Transverse colon (tissue), 4 donors: Measurements from ENCODE around the gene ITGBL1. TPM values are rescaled to one million over a fixed set of nuclear protein-coding genes. Genes with fewer than 3 reads are reported as not detected.
A peak's percentile ranks its signal among the peaks of the same experiment; 100 is the strongest.

Experiments
- DNase-seq: peaks from one replicate; pipeline ENCODE4 v3.0.0-alpha.2; 2019
- H3K27ac ChIP-seq, 4 donors: fragments of 200-600 bp; sonication (generic); 2 replicates each; pipeline ENCODE4 v1.5.1; 2016 to 2018; ENCODE audit warnings: inconsistent platforms in 4 of 4
- H3K27me3 ChIP-seq: fragments of 200-600 bp; sonication (generic); 2 replicates; pipeline ENCODE4 v1.5.1; 2017; ENCODE audit warnings: inconsistent platforms
- H3K36me3 ChIP-seq, 4 donors: fragments of 200-600 bp; sonication (generic); 2 replicates each; pipeline ENCODE4 v1.5.1; 2017 to 2019; ENCODE audit warnings: inconsistent platforms in 4 of 4
- H3K4me1 ChIP-seq, 4 donors: fragments of 200-600 bp; sonication (generic); 2 replicates each; pipeline ENCODE4 v1.5.1; 2017 to 2020; ENCODE audit warnings: inconsistent platforms in 4 of 4
- H3K4me3 ChIP-seq, 4 donors: fragments of 200-600 bp; sonication (generic); 1 replicate in 1 of 4; 2 replicates in 3 of 4; pipeline versions ENCODE4 v1.5.1 to v1.6.1; 2017 to 2019; ENCODE audit warnings: inconsistent platforms in 4 of 4
- H3K9me3 ChIP-seq, 2 donors: fragments of 200-600 bp; sonication (generic); 2 replicates each; pipeline ENCODE4 v1.5.1; 2017 to 2019; ENCODE audit warnings: inconsistent platforms in 2 of 2
- EP300 ChIP-seq: sonication (generic); formaldehyde crosslinking; IDR thresholded peaks from one replicate; pipeline ENCODE4 v1.6.1; 2017; ENCODE audit warnings: antibody characterized with exemption, low read depth
- POLR2A ChIP-seq: fragments of 450-650 bp; IDR thresholded peaks from one replicate; pipeline ENCODE4 v1.6.1; 2016; ENCODE audit warnings: antibody characterized with exemption, mild to moderate bottlenecking, moderate library complexity
- POLR2AphosphoS5 ChIP-seq, 3 donors: sonication (generic); formaldehyde crosslinking; IDR thresholded peaks; one replicate each; pipeline ENCODE4 v1.6.1; 2016; ENCODE audit warnings: antibody characterized with exemption in 3 of 3
- WGBS, 2 donors: methylation state at CpG; one replicate each; pipeline ENCODE4 v1.1.5; 2018; ENCODE audit warnings: low coverage in 1 of 2; 5-methylcytosine and 5-hydroxymethylcytosine counted together
- in situ Hi-C, 4 donors: fragments of 200-750 bp; cut with MboI; loops; one replicate each; pipeline versions ENCODE4 v1.15.0 to v1.15.1; 2017; ENCODE audit warnings: low sequenced_read_pairs in 3 of 4, low pct_ligation_motif_present in 1 of 4, low pct_unique_long_range_greater_than_20kb in 1 of 4
- intact Hi-C: fragments of 100-400 bp; cut with DNase I; formaldehyde crosslinking; loops from one replicate; pipeline ENCODE4 v1.15.1; 2023; ENCODE audit warnings: low total_unique reads
- total RNA-seq, 4 donors: library from RNA; depleted of rRNA; stranded (reverse); fragments of >200 nt; gene quantifications; one replicate each; pipeline ENCODE4 v1.1.0, GENCODE V29; 2016
- TF ChIP-seq, protein P1 (sequence below), 5 experiments: fragments of 200-600 bp in 3 of 5; fragments of 450-650 bp in 2 of 5; sonication (generic) in 3 of 5; IDR thresholded peaks; 1 replicate in 2 of 5; 2 replicates in 3 of 5; pipeline ENCODE4 v1.5.1; 2016 to 2017; ENCODE audit warnings: antibody characterized with exemption in 5 of 5, inconsistent platforms in 3 of 5, mild to moderate bottlenecking in 2 of 5, moderate library complexity in 1 of 5

The ITGBL1 gene
- total RNA-seq, 4 donors from 2014 or later = 0.48 to 0.80 (median 0.68) TPM; not detected in 1

DNA sequence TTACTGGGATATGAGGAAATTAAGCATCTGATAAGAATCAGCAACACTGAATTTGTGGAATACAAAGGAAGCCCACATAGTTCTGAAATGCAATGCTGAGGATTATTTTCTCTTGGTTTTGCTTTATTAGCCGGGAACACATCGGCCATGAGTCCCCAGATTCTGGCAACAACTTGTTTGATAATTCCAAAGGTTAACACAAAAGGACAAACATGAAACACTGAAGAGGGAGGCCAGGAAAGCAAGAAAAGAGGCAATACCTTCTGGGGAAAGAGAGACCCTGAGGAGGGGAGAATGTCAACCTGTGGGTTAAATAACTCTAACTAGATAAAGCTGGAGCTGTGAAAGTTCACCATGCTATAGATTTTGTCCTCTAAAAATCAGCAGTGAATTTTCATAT is 285.9 kb downstream of the ITGBL1 start:
- no peak for DNase-seq
- intact Hi-C loops = no loop called here
- Histone ChIP-seq H3K36me3 (no peaks in the 10 kb centered on the region), H3K27me3 (no peaks in the 10 kb centered on the region), H3K4me3 (no peak overlapping the region), H3K27ac (no peak overlapping the region), H3K4me1 (peaks cover 0 to 3% (median 0%) of the 10 kb centered on the region in 4 donors), H3K9me3 (no peaks in the 10 kb centered on the region)
- in situ Hi-C loops = no loop called here
- TF ChIP-seq POLR2AphosphoS5 (IDR thresholded peaks at IDR 0.05) (no peak), EP300 (no peak), POLR2A (no peak)
- TF ChIP-seq, protein P1, sequence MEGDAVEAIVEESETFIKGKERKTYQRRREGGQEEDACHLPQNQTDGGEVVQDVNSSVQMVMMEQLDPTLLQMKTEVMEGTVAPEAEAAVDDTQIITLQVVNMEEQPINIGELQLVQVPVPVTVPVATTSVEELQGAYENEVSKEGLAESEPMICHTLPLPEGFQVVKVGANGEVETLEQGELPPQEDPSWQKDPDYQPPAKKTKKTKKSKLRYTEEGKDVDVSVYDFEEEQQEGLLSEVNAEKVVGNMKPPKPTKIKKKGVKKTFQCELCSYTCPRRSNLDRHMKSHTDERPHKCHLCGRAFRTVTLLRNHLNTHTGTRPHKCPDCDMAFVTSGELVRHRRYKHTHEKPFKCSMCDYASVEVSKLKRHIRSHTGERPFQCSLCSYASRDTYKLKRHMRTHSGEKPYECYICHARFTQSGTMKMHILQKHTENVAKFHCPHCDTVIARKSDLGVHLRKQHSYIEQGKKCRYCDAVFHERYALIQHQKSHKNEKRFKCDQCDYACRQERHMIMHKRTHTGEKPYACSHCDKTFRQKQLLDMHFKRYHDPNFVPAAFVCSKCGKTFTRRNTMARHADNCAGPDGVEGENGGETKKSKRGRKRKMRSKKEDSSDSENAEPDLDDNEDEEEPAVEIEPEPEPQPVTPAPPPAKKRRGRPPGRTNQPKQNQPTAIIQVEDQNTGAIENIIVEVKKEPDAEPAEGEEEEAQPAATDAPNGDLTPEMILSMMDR (IDR thresholded peaks at IDR 0.05) = no peak
- 80 to 82% methylated on average over 2 of the region's 2 CpGs for WGBS, 2 donors

GRCh38 chr13:101739382-101740178 is 287.1 kb downstream of the ITGBL1 start:
- Histone ChIP-seq H3K27me3 (no peaks in the 10 kb centered on the region), H3K27ac (peak overlapping the region in 2 of 4 donors; percentile 6 to 42), H3K4me1 (peaks cover 0 to 3% (median 0%) of the 10 kb centered on the region in 4 donors), H3K9me3 (no peaks in the 10 kb centered on the region), H3K36me3 (no peaks in the 10 kb centered on the region), H3K4me3 (no peak overlapping the region)
- TF ChIP-seq POLR2A (no peak), POLR2AphosphoS5 (IDR thresholded peaks at IDR 0.05) (no peak), EP300 (no peak)
- TF ChIP-seq, protein P1 (IDR thresholded peaks at IDR 0.05) = no peak
- intact Hi-C loops = no loop called here
- DNase-seq = no peak
- in situ Hi-C loops = no loop called here
- 54 to 55% methylated on average over 5 to 9 of the region's 9 CpGs for WGBS, 2 donors

GRCh38 chr13:101746513-101746912 is 294.0 kb downstream of the ITGBL1 start:
- Histone ChIP-seq H3K27me3 (no peaks in the 10 kb centered on the region), H3K4me1 (no peaks in the 10 kb centered on the region), H3K4me3 (no peak overlapping the region), H3K36me3 (no peaks in the 10 kb centered on the region), H3K27ac (no peak overlapping the region), H3K9me3 (no peaks in the 10 kb centered on the region)
- no peak for DNase-seq
- TF ChIP-seq, protein P1 (IDR thresholded peaks at IDR 0.05) = no peak
- TF ChIP-seq POLR2AphosphoS5 (IDR thresholded peaks at IDR 0.05) (no peak), EP300 (no peak), POLR2A (no peak)
- WGBS, 2 donors = 86 to 91% methylated on average over 2 of the region's 2 CpGs
- in situ Hi-C loops = no loop called here
- intact Hi-C loops = loop anchor here (1.0 kb wide), 1 partner anchor 40 kb away; no protein-coding TSS in a partner anchor

DNA sequence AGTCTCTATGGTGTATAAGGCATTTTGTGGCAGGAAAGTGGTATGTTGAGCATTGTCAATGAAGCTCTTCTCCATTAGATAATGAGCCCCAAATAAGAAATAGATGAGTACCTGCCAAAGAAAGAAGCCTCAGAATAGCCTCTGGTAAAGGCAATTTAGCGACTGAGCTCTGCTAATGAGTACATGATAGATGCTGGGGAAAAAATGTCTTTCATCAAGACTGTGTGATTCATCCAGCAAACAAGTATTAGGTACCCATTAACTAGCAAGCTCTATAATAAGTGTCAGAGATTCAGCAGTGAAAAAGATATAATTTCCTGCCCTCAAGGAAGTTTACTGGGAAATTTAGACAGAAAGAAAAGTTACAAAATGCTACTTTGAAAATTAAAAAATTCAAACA is 294.6 kb downstream of the ITGBL1 start:
- Histone ChIP-seq H3K4me1 (no peaks in the 10 kb centered on the region), H3K27ac (no peak overlapping the region), H3K36me3 (no peaks in the 10 kb centered on the region), H3K9me3 (no peaks in the 10 kb centered on the region), H3K27me3 (no peaks in the 10 kb centered on the region), H3K4me3 (no peak overlapping the region)
- intact Hi-C loops = no loop called here
- TF ChIP-seq POLR2AphosphoS5 (IDR thresholded peaks at IDR 0.05) (no peak), POLR2A (no peak), EP300 (no peak)
- TF ChIP-seq, protein P1 (IDR thresholded peaks at IDR 0.05) = no peak
- in situ Hi-C loops = no loop called here
- 76 to 91% methylated on average over 1 of the region's 1 CpG for WGBS, 2 donors
- no peak for DNase-seq
